Measurements from ENCODE around the gene SAMD5. TPM values are rescaled to one million over a fixed set of nuclear protein-coding genes. Genes with fewer than 3 reads are reported as not detected.
"Not testable (repeated sequence)": the region's sequence is repeated elsewhere in the genome, so short reads cannot be mapped to it uniquely, and the experiment has no call there.

Gene SAMD5
- total RNA-seq, 6 donors from 2014 or later = 4.1 to 10.8 (median 5.6) TPM

DNA sequence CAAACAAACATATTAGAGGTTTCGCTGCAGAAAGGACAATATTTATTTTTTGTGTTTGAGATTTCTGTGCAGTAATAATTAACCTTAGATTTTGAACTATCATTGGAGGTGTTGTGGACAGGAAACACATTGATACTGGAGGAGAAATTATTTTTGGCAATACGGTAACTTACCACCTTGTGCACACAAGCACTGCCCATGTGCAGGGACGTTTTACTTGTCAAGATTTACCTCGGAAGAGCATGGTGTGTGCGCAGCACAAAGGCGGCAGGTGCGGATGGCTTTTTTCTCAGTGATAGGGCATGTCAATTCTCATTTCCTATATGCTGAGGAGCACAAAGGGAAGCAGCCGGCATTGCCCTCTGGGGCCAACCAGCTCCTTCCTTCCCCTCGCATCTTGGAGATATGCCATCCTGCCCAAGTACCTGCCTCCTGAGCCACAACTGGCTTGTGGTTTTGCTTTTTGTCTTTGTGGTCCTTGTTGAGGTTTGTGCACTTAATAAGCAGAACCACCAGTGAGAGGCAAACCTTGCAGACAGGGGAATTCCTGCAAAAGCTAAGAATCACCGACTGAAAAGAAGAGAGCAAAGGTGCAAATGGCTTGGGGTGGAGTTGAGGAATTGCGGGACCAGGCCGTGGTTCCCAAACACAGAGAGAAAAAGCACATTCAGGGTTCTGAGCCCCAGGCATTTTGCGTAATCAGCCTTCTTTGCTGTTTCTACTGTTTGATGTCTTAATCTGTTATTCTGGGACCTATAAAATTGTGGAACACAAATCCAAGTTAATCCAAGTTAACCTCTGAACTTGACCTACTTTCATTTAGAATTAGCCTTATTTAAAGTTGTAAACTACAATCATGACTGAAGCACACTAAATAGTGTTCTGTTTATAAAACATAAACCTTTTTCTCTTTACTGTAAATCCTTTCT lies 21.9 kb downstream of the SAMD5 start:
- TF ChIP-seq POLR2AphosphoS5 (IDR thresholded peaks at IDR 0.05) (no peak), EP300 (IDR thresholded peaks at IDR 0.05) (no peak), POLR2A (IDR thresholded peaks at IDR 0.05) (no peak)
- Histone ChIP-seq H3K4me3 (no peak overlapping the region), H3K27me3 (no peaks in the 10 kb centered on the region), H3K36me3 (no peaks in the 10 kb centered on the region), H3K4me1 (peaks cover 0 to 6% (median 2%) of the 10 kb centered on the region in 4 donors), H3K27ac (no peak overlapping the region), H3K9me3 (no peaks in the 10 kb centered on the region)
- ATAC-seq (ENCODE audit: low FRiP score in 2 of 2) (no peak), DNase-seq (no peak)
- 38 to 47% methylated on average over 13 of the region's 13 CpGs for WGBS, 2 donors

DNA sequence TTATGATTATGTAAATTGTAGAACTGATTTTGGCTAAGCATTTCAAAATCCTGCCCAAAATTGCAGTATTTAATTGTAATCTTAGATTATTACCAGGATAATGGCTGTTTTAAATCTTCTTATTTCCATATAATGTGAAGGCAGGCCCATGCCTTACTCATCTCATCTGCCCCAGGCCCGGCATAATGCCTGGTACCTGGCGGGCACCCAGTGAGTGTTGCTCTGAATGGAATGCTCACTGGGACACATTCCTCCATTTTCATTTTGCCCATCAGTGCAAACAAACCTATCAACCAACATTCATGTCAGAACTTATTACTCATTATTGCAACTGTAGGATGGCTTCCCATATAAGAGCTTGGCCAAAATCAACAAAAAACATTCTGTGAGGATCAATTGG lies 22.8 kb downstream of the SAMD5 start:
- no peaks in the 10 kb centered on the region for H3K36me3 ChIP-seq
- TF ChIP-seq POLR2A (IDR thresholded peaks at IDR 0.05) (no peak), POLR2AphosphoS5 (IDR thresholded peaks at IDR 0.05) (no peak), EP300 (IDR thresholded peaks at IDR 0.05) (no peak)
- 87 to 93% methylated on average over 2 of the region's 2 CpGs for WGBS, 2 donors

DNA sequence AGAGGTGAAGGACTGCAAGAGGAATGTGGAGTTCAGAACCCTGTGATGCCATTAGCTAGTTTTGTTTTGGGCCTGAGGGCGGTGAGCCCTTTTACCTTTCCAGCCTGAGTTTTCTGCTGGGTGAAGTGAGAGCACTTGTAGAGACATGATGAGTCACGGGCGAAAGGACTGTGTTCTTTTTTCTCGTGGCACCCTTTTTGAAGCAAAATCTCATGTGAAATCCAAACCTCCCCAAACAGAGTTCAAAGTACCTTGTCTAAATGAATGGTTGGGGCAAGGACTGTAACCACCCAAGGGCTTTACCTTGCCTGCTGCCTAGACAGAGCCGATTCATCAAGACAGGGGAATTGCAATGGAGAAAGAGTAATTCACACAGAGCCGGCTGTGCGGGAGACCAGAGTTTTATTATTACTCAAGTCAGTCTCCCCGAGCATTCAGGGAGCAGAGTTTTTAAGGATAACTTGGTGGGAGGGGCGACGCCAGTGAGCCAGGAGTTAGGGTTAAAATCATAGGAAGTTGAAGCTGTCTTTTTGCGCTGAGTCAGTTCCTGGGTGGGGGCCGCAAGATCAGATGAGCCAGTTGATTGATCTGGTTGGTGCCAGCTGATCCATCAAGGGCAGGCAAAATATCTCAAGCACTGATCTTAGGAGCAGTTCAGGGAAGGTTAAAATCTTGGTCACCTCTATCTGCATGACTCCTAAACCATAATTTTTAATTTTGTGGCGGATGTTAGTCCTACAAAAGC lies 25.8 kb downstream of the SAMD5 start:
- WGBS, 2 donors = 87 to 92% methylated on average over 13 of the region's 13 CpGs

More for the DNA sequence above, 22.8 kb downstream of the SAMD5 start:
- Histone ChIP-seq H3K4me1 (peaks cover 0 to 6% (median 2%) of the 10 kb centered on the region in 4 donors), H3K27ac (no peak overlapping the region), H3K9me3 (no peaks in the 10 kb centered on the region), H3K4me3 (no peak overlapping the region), H3K27me3 (no peaks in the 10 kb centered on the region)
- DNase-seq (no peak), ATAC-seq (ENCODE audit: low FRiP score in 2 of 2) (no peak)

DNA sequence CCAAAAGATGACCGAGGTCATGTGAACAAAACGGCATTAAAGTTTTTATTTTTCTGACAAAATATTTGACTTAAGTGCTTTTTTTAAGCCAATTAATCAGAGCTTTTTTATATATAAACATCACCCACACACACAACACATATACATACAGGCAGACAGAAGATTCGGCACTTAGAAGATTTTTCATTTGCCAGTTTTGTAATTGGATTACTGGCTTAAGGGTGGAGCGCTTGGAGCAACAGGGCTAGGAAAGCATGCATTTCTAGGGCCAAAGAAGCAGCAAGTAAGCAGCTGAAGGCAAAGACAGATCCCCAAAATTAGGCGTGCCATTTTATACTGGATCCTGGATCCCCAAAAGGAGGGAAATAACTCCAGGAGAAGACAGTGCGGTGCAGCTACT lies 30.3 kb downstream of the SAMD5 start:
- no peaks in the 10 kb centered on the region for H3K36me3 ChIP-seq
- WGBS, 2 donors = 91 to 92% methylated on average over 6 of the region's 6 CpGs
- ATAC-seq (ENCODE audit: low FRiP score in 2 of 2) = no peak

More for the DNA sequence above, 25.8 kb downstream of the SAMD5 start:
- peaks cover 0 to 6% (median 2%) of the 10 kb centered on the region in 4 donors for H3K4me1 ChIP-seq
- TF ChIP-seq POLR2A (IDR thresholded peaks at IDR 0.05) = no peak
- no peak for TF ChIP-seq POLR2AphosphoS5 (IDR thresholded peaks at IDR 0.05)
- no peak for TF ChIP-seq EP300 (IDR thresholded peaks at IDR 0.05)
- TF ChIP-seq, protein P1, sequence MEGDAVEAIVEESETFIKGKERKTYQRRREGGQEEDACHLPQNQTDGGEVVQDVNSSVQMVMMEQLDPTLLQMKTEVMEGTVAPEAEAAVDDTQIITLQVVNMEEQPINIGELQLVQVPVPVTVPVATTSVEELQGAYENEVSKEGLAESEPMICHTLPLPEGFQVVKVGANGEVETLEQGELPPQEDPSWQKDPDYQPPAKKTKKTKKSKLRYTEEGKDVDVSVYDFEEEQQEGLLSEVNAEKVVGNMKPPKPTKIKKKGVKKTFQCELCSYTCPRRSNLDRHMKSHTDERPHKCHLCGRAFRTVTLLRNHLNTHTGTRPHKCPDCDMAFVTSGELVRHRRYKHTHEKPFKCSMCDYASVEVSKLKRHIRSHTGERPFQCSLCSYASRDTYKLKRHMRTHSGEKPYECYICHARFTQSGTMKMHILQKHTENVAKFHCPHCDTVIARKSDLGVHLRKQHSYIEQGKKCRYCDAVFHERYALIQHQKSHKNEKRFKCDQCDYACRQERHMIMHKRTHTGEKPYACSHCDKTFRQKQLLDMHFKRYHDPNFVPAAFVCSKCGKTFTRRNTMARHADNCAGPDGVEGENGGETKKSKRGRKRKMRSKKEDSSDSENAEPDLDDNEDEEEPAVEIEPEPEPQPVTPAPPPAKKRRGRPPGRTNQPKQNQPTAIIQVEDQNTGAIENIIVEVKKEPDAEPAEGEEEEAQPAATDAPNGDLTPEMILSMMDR (IDR thresholded peaks at IDR 0.05) = no peak
- H3K9me3 ChIP-seq = no peaks in the 10 kb centered on the region
- H3K27ac ChIP-seq = no peak overlapping the region
- no peaks in the 10 kb centered on the region for H3K36me3 ChIP-seq
- DNase-seq (no peak), ATAC-seq (ENCODE audit: low FRiP score in 2 of 2) (no peak)
- no peak overlapping the region for H3K4me3 ChIP-seq
- no peaks in the 10 kb centered on the region for H3K27me3 ChIP-seq

DNA sequence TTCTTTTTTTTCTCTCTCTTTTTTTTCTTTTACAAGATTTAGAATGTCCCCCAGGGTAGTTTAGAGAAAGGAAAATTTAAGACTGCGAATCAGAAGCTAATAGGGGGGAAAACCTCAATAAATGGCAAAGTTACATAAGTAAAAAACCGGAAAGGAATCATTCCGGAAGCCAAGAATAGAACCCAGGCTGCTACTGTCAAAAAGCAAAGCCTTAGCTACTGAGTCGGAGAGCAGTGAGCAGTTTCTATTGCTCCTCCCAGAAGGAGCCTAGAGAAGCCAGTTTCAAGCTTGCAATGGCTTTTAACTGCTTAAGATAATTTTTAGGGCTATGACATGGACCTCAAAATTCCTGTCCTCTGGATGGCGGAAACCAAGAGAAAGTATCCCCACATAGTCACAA lies 31.6 kb downstream of the SAMD5 start:
- Histone ChIP-seq H3K4me3 (no peak overlapping the region), H3K27ac (no peak overlapping the region), H3K27me3 (no peaks in the 10 kb centered on the region), H3K9me3 (peaks cover 0 to 13% (median 2%) of the 10 kb centered on the region in 4 donors), H3K4me1 (no peaks in the 10 kb centered on the region), H3K36me3 (no peaks in the 10 kb centered on the region)
- TF ChIP-seq, protein P1 (IDR thresholded peaks at IDR 0.05) = no peak
- no peak for TF ChIP-seq EP300 (IDR thresholded peaks at IDR 0.05)
- no peak for TF ChIP-seq POLR2AphosphoS5 (IDR thresholded peaks at IDR 0.05)
- TF ChIP-seq POLR2A (IDR thresholded peaks at IDR 0.05) = no peak
- ATAC-seq (ENCODE audit: low FRiP score in 2 of 2) (no peak), DNase-seq (no peak)
- WGBS, 2 donors = 80 to 87% methylated on average over 5 of the region's 5 CpGs

More for the DNA sequence above, 30.3 kb downstream of the SAMD5 start:
- H3K9me3 ChIP-seq = peaks cover 0 to 13% (median 2%) of the 10 kb centered on the region in 4 donors
- no peaks in the 10 kb centered on the region for H3K4me1 ChIP-seq
- TF ChIP-seq, protein P1 (IDR thresholded peaks at IDR 0.05) = no peak
- no peak for TF ChIP-seq EP300 (IDR thresholded peaks at IDR 0.05)
- no peak for TF ChIP-seq POLR2AphosphoS5 (IDR thresholded peaks at IDR 0.05)
- no peak for TF ChIP-seq POLR2A (IDR thresholded peaks at IDR 0.05)
- no peak overlapping the region for H3K4me3 ChIP-seq
- H3K27ac ChIP-seq = no peak overlapping the region
- no peaks in the 10 kb centered on the region for H3K27me3 ChIP-seq
- DNase-seq = no peak

DNA sequence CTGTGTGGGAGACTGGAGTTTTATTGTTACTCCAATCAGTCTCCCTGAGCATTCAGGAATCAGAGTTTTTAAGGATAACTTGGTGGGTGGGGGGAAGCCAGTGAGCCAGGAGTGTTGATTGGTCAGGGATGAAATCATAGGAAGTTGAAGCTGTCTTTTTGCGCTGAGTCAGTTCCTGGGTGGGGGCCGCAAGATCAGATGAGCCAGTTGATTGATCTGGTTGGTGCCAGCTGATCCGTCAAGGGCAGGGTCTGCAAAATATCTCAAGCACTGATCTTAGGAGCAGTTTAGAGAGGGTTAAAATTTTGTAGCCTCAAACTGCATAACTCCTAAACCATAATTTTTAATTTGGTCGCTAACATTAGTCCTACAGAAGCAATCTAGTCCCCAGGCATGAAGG lies 33.9 kb downstream of the SAMD5 start:
- not testable (repeated sequence) for ATAC-seq (ENCODE audit: low FRiP score in 2 of 2); H3K4me1 ChIP-seq; DNase-seq; H3K27me3 ChIP-seq; H3K27ac ChIP-seq; H3K36me3 ChIP-seq; H3K4me3 ChIP-seq
- 91 to 97% methylated on average over 4 of the region's 4 CpGs for WGBS, 2 donors
- H3K9me3 ChIP-seq = peaks cover 0 to 13% (median 2%) of the 10 kb centered on the region in 4 donors
